Measurements from ENCODE around the gene NPC1L1.

The NPC1L1 gene

DNA sequence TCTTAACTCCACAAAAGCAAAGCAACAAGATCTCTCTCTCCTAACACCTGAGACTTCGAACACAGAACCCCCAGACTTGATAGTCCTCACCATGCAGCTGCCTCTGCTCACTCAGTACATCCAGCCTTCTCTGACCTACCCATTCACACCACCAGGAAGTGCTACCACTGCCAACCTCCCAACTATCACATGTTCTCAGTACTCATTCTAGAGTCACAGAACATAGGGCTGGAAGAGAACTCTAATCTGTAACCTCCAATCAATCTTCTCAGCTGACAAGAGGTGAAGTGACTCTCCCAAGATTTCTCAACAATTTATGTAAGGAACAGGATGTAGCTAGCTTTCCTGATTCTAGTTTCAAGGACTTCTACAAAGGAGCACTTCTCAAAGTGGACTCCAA is 54.4 kb downstream of the NPC1L1 start:
- H3K27me3 Mint-ChIP-seq: no peaks in the 10 kb centered on the region
- H3K27ac Mint-ChIP-seq: no peak overlapping the region
- H3K4me3 Mint-ChIP-seq: peak overlapping the region; percentile 5
- H3K9me3 Mint-ChIP-seq: peaks cover 19% of the 10 kb centered on the region
- peaks cover 63% of the 10 kb centered on the region for H3K4me1 Mint-ChIP-seq (ENCODE audit: low read depth)
- H3K36me3 Mint-ChIP-seq (ENCODE audit: low read depth): peaks cover 56% of the 10 kb centered on the region

DNA sequence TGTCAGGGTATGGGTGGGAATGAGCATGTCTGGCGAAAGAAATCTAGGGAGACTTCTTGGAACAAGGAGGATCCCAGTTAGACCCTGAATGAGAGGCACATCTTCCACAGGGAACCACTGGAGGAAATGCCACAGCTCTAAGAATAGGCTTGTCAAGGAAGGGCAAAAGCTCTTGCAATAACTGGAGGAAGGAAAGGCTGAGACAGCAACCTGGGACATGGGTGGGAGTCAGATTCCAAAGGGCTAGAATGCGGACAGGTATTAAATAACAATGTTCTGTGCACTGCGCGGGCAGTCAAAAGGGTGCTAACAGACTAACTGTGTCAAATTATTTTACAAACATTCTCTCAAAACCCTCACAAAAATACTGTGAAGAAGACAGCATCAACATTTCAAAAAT is 55.1 kb downstream of the NPC1L1 start:
- H3K27ac Mint-ChIP-seq: no peak overlapping the region
- peak overlapping the region; percentile 14 for H3K4me3 Mint-ChIP-seq
- peaks cover 58% of the 10 kb centered on the region for H3K4me1 Mint-ChIP-seq (ENCODE audit: low read depth)
- H3K9me3 Mint-ChIP-seq: peaks cover 19% of the 10 kb centered on the region
- peaks cover 63% of the 10 kb centered on the region for H3K36me3 Mint-ChIP-seq (ENCODE audit: low read depth)
- no peaks in the 10 kb centered on the region for H3K27me3 Mint-ChIP-seq

DNA sequence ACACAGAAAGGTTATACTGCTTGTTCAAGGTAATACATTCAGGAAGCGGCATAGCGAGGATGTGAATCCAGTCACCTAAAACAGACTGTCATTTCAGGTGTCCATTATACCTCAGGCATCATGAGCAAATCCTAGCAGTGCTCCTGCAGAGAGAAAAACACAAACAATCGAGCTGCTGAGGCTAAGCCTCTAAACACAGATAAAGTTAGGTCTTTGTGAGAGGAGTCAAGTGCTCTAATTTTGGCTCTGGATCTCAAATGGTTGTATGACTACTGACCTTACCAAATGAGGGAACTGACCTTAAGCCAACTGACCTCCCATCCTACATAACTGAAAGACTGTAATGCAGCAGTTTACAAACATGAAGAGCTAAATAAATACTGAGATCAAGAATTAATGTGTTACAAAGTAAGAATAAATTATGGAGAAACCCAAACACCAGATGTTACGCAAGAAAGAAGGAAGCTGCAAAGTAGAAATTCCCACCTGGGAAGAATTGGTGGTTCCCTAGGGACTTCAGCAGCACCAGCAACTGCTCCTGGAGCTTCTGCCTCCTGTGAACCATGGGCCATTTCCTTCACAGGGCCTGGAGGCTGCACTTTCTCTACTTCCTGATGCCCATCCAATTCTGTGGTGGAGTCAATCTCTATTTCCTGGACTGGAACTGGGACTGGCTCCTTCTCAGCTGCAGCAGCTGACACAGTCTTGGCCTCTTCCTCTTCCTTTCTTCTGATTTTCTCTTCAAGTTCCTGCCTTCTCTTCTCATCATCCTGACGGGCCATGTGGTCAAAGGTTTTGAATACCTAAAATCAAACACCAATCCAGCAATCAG is 56.4 kb downstream of the NPC1L1 start:
- H3K27ac Mint-ChIP-seq: no peak overlapping the region
- H3K36me3 Mint-ChIP-seq (ENCODE audit: low read depth): peaks cover 75% of the 10 kb centered on the region
- no peaks in the 10 kb centered on the region for H3K27me3 Mint-ChIP-seq
- peaks cover 56% of the 10 kb centered on the region for H3K4me1 Mint-ChIP-seq (ENCODE audit: low read depth)
- peaks cover 19% of the 10 kb centered on the region for H3K9me3 Mint-ChIP-seq
- no peak overlapping the region for H3K4me3 Mint-ChIP-seq

DNA sequence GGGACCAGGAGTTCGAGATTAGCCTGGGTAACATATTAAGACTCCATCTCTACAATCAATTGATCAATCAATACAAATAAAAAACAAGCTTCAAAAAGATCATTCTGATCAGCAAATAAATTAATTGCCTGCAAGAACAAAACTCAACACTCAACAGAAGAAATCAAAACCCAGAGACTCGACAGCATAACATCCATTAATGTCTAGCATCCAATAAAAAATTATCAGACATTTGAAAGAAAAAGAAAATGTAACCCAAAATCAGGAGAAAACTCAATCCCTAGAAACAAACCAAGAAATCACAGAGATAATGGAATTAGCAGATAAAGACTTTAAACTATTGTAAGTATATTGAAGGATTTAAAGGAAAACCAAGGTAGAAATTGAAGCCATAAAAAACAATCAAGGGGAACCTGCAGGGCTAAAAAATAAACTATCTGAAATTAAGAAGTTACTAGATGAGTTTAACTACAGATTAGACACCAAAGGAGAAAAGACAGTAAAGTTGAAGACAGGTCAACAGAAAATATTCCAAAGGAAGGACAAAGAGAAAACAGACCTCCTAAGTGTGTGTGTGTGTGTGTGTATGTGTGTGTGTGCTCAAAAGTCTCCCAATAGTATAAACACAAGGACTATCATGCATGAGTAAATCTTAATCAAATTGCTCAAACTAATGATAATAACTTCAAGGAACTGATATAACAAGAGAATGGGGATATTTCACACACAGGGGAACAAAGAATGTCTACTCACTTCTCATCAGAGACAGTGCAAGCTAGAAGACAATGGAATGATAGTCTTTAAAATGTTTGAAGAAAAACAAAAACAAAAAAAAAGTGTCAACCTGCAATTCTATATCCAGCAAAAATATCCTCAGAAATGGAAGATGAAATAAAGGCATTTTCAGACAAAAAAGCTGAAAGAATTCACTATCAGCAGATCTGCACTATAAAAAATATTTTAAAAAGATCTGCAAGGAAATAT is 58.3 kb downstream of the NPC1L1 start:
- Mint-ChIP-seq H3K4me3 (no peak overlapping the region), H3K36me3 (ENCODE audit: low read depth) (peaks cover 78% of the 10 kb centered on the region), H3K9me3 (peaks cover 19% of the 10 kb centered on the region), H3K27me3 (no peaks in the 10 kb centered on the region), H3K4me1 (ENCODE audit: low read depth) (peaks cover 41% of the 10 kb centered on the region), H3K27ac (no peak overlapping the region)

DNA sequence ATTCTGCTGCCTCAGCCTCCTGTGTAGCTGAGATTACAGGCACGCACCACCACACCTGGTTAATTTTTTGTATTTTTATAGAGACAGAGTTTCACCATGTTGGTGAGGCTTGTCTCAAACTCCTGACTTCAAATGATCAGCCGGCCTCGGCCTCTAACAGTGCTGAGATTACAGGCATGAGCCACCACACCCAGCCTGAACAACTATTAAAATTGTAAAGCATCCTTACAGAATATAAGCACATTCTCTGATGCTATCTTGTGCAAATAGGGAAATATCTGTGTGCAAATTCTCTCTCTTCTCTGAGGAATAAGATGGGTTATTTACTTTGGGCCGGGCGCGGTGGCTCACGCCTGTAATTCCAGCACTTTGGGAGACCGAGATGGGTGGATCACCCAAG is 63.2 kb downstream of the NPC1L1 start:
- Mint-ChIP-seq H3K27ac (no peak overlapping the region), H3K4me3 (no peak overlapping the region), H3K27me3 (no peaks in the 10 kb centered on the region), H3K4me1 (ENCODE audit: low read depth) (peaks cover 30% of the 10 kb centered on the region), H3K36me3 (ENCODE audit: low read depth) (peaks cover 87% of the 10 kb centered on the region), H3K9me3 (peaks cover 7% of the 10 kb centered on the region)

DNA sequence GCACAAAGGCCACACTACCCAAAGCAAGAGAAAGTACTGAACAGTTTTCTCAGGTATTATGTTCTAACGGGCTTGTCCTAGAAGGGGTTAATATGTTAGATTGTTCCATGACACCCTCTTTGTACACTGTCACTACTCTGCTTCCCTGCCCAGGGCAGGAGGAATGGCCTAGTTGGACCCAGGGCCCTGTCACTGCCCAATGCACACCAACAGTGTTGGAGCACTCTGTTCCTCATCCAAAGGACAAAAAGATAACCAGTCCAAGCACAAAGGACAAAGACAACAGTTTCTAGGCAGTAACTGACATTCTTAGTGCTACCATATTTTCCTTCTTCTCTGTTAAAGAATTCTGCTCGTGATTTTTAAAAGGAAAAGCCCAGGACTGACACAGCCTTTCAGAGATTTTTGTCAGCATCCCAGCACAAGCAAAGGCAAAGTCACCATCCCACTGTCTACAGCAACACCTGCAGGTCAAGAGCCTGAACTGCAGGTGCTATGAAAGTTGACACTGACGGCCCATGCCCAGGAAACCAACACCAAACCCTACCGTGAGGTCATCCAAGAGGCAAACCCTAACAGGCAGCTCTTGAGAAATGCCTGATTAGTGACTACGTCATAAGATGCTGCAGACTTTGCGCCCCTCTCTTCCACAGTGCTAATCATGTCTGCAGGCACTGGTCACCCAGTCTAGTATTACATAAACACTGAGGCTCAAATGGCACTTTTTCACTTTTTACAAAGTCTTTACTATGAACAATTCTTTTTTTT is 63.9 kb downstream of the NPC1L1 start:
- Mint-ChIP-seq H3K4me3 (no peak overlapping the region), H3K36me3 (ENCODE audit: low read depth) (peaks cover 85% of the 10 kb centered on the region), H3K4me1 (ENCODE audit: low read depth) (peaks cover 24% of the 10 kb centered on the region), H3K9me3 (peaks cover under 1% of the 10 kb centered on the region), H3K27me3 (no peaks in the 10 kb centered on the region), H3K27ac (peak overlapping the region; percentile 29)

DNA sequence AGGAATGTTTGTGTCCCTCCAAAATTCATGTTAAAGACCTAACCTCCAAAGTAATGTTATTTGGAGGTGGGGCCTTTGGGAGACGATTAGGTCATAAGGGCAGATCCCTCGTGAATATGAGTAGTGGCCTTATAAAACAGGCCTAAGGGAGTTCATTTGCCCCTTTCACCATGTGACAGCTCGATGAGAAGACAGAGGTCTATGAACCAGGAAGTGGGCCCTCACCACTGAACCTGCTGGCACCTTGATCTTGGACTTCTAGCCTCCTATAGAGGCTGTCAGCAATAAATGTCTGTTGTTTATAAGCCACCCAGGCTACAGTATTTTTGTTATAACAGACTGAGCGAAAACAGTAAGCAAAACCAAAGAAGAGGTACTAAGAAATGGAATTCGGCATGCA is 64.8 kb downstream of the NPC1L1 start:
- Mint-ChIP-seq H3K36me3 (ENCODE audit: low read depth) (peaks cover 82% of the 10 kb centered on the region), H3K27me3 (no peaks in the 10 kb centered on the region), H3K27ac (no peak overlapping the region), H3K9me3 (no peaks in the 10 kb centered on the region), H3K4me3 (no peak overlapping the region), H3K4me1 (ENCODE audit: low read depth) (peaks cover 22% of the 10 kb centered on the region)

DNA sequence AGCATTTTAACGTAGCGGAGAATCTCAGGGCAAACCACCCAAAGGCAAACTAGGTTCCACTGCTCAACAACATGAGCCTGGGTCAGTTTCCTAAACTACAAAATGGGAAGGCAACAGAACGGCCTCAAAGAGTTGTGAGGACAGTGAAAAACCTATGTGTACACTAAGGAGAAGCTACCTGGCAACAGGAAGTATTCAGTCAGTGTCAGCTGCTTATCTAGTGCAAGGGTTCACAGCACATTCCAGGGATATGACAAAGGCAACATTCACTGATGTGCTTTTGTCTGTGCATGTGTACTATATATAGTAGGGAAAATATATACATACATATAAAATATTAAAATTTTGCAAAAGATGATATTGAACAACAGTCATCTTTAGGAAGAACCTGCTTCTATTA is 67.8 kb downstream of the NPC1L1 start:
- Mint-ChIP-seq H3K9me3 (no peaks in the 10 kb centered on the region), H3K4me3 (no peak overlapping the region), H3K36me3 (ENCODE audit: low read depth) (peaks cover 74% of the 10 kb centered on the region), H3K27ac (no peak overlapping the region), H3K4me1 (ENCODE audit: low read depth) (peaks cover 34% of the 10 kb centered on the region), H3K27me3 (no peaks in the 10 kb centered on the region)

DNA sequence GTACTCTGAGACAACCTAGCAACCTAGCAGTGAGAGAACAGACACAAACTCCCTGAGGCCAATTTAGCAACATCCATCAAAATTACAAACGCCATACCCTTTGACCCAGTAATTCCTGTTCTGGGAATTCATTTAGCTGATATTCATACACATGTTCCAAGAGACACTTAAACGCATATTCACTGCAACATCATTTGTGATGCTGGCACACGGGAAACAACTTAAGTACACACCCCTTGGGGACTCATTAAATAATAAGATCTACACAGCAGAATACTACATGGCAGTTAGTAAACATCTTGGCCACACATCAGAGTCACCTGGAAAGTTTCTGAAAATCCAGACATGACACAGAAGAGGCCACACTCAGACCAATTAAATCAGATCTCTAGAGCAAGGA is 68.3 kb downstream of the NPC1L1 start:
- Mint-ChIP-seq H3K4me1 (ENCODE audit: low read depth) (peaks cover 36% of the 10 kb centered on the region), H3K27me3 (no peaks in the 10 kb centered on the region), H3K27ac (no peak overlapping the region), H3K9me3 (no peaks in the 10 kb centered on the region), H3K4me3 (no peak overlapping the region), H3K36me3 (ENCODE audit: low read depth) (peaks cover 78% of the 10 kb centered on the region)

DNA sequence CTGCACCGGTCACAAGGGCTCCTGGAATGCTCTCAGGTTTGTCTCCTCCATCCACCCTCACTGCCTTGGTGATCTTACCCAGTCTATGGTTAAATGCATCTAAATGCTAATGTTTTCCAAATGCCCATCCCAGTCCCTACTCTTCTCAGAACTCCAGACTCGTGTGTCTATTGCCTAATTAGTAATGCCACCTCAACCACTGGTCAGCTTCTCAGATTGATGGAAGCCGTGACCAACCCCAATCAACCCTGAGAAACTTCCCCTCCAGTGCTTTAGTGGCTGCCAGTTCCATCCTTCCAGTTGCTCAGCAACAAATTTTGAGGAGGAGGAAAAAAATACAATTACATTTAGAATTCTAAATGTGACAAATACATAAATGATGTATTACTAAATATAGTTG is 69.3 kb downstream of the NPC1L1 start:
- no peak overlapping the region for H3K27ac Mint-ChIP-seq
- no peaks in the 10 kb centered on the region for H3K9me3 Mint-ChIP-seq
- no peak overlapping the region for H3K4me3 Mint-ChIP-seq
- H3K27me3 Mint-ChIP-seq: no peaks in the 10 kb centered on the region
- H3K36me3 Mint-ChIP-seq (ENCODE audit: low read depth): peaks cover 80% of the 10 kb centered on the region
- H3K4me1 Mint-ChIP-seq (ENCODE audit: low read depth): peaks cover 34% of the 10 kb centered on the region

DNA sequence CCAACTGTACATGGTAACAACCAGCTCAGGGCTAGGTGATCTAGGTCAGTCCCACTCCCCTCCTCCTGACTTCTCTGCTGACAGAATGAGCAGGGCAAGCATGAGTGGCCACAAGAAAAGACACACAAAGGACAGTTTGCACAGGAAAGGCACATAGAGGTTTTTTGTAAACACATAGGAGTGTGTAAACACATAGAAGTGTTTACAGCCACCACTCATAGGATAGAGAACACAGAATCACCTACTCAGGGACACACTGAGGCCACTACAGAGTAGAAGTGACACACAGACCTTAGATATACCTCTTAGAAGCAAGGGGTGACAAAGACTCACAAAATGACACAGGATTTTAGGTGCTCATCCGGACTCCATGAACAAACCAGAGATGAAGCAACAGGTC is 69.7 kb downstream of the NPC1L1 start:
- H3K4me3 Mint-ChIP-seq: no peak overlapping the region
- H3K27ac Mint-ChIP-seq: no peak overlapping the region
- H3K9me3 Mint-ChIP-seq: no peaks in the 10 kb centered on the region
- H3K4me1 Mint-ChIP-seq (ENCODE audit: low read depth): peaks cover 35% of the 10 kb centered on the region
- peaks cover 77% of the 10 kb centered on the region for H3K36me3 Mint-ChIP-seq (ENCODE audit: low read depth)
- H3K27me3 Mint-ChIP-seq: no peaks in the 10 kb centered on the region

DNA sequence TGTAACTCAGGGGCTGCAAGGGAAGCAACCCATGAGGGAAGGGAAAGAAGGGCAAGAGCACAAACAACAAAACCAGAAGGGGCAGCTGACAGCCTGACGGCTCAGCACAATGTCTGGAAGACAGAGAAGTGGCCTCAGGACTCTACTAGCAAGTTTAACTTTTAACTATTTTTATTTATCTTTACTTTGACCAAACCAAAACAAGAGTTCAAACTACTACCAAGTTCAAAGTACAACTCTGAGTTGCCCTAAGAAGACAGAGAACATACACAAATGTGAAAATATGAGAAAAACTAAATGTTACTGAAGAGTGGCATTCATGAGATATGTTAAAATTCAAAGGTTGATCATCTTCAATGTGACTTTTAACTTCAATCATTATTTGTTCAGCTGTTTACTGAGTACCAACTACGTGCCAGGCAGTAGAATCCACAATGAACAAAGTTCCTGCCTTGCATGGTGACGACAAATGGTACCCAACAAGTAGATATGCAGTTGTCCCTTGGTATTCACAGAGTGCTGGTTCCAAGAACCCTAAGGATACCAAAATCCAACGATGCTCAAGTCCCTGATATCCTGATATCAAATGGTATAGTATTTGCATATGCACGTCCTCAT is 70.4 kb downstream of the NPC1L1 start:
- H3K27me3 Mint-ChIP-seq: no peaks in the 10 kb centered on the region
- H3K36me3 Mint-ChIP-seq (ENCODE audit: low read depth): peaks cover 72% of the 10 kb centered on the region
- H3K4me3 Mint-ChIP-seq: no peak overlapping the region
- peaks cover 40% of the 10 kb centered on the region for H3K4me1 Mint-ChIP-seq (ENCODE audit: low read depth)
- H3K27ac Mint-ChIP-seq: no peak overlapping the region
- H3K9me3 Mint-ChIP-seq: no peaks in the 10 kb centered on the region

DNA sequence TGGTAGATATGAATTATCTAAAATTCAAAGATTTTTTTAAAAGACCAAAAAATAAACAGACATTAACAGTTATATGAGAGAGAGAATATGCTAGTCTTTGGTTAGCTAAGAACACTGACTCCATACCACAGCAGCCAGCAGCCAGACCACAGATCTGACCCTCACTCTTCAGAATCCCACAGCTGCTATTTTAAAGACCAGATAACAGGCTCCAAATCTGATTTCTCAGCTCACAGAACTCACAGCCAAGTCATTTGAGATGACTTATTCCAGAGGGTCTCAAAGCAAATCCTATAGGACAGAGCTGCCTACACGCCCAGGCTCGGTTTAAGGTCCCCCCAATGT is 71.0 kb downstream of the NPC1L1 start:
- H3K27me3 Mint-ChIP-seq: no peaks in the 10 kb centered on the region
- peaks cover 73% of the 10 kb centered on the region for H3K36me3 Mint-ChIP-seq (ENCODE audit: low read depth)
- no peak overlapping the region for H3K27ac Mint-ChIP-seq
- no peaks in the 10 kb centered on the region for H3K9me3 Mint-ChIP-seq
- H3K4me3 Mint-ChIP-seq: no peak overlapping the region
- H3K4me1 Mint-ChIP-seq (ENCODE audit: low read depth): peaks cover 47% of the 10 kb centered on the region

DNA sequence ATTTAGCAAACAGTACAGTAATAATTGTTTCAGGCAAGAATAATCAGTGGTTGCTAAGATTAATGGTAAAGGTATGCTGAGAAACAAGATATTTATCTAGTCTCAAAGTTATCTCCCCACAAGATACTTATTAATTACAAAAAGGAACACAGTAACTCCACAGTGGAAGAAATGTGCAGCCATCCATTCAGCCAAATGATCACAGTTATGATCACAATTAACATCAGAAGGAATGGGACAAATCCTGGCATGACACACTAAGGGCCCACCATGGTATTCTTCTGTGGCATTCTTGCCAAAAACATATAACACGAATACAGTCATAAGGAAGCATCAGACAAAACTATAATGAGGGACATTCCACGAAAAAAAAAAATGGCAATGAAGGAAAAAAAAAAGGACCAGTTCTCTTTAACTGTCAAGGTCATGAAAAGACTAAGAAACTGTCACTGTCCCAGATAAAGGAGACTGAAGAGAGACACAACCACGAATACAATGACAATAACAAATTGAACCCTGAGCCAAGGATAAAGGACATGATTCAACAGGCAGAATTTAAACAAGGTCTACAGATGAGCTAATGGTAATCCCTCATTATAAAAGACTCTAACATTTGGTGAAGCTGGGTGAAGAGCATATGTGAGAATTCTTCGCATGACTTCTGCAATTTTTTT is 71.5 kb downstream of the NPC1L1 start:
- Mint-ChIP-seq H3K27ac (no peak overlapping the region), H3K27me3 (no peaks in the 10 kb centered on the region), H3K9me3 (no peaks in the 10 kb centered on the region), H3K4me3 (no peak overlapping the region), H3K36me3 (ENCODE audit: low read depth) (peaks cover 72% of the 10 kb centered on the region), H3K4me1 (ENCODE audit: low read depth) (peaks cover 50% of the 10 kb centered on the region)
